IMR-90 (cell line): ENCODE data around the gene NOP10.

Experiments
- FOS ChIP-seq: fragments of 150-350 bp; IDR thresholded peaks from 2 replicates; pipeline ENCODE4 v1.6.1; 2016; ENCODE audit warnings: low read depth, low read length
- POLR2A ChIP-seq: IDR thresholded peaks from 2 replicates; pipeline ENCODE4 v1.6.1; 2012; ENCODE audit warnings: mild to moderate bottlenecking, low read depth, low read length
- RFX5 ChIP-seq: IDR thresholded peaks from 2 replicates; pipeline ENCODE4 v1.8.0; 2012; ENCODE audit warnings: low read depth, mild to moderate bottlenecking, low read length, moderate library complexity
- TF ChIP-seq, protein P1 (sequence below): conservative IDR thresholded peaks from 2 replicates; pipeline ENCODE4 v1.5.1; 2012; ENCODE audit warnings: mild to moderate bottlenecking, low read depth, low read length, improper control_type of control experiment

DNA sequence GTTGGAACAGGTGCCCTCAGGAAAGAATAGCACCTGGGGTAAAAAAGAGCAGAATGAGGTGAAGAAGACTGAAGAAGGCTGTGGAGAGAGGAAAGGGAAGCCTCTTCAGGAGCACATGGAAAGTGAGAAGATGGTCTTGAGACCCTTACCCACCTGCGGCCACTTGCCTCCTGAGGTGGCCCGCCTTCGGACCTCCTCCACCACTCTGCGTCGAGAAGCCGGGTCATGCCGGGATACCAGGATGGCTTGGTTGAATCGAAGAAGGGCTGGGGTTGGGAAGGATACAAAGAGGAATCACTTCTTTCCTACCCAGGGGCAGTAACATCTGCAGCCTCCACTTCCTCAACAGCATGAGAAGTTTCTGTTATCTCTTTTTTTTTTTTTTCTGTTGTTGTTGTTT is 21.1 kb upstream of the NOP10 start:
- no peak for TF ChIP-seq RFX5
- TF ChIP-seq POLR2A, result no peak
- TF ChIP-seq, protein P1, sequence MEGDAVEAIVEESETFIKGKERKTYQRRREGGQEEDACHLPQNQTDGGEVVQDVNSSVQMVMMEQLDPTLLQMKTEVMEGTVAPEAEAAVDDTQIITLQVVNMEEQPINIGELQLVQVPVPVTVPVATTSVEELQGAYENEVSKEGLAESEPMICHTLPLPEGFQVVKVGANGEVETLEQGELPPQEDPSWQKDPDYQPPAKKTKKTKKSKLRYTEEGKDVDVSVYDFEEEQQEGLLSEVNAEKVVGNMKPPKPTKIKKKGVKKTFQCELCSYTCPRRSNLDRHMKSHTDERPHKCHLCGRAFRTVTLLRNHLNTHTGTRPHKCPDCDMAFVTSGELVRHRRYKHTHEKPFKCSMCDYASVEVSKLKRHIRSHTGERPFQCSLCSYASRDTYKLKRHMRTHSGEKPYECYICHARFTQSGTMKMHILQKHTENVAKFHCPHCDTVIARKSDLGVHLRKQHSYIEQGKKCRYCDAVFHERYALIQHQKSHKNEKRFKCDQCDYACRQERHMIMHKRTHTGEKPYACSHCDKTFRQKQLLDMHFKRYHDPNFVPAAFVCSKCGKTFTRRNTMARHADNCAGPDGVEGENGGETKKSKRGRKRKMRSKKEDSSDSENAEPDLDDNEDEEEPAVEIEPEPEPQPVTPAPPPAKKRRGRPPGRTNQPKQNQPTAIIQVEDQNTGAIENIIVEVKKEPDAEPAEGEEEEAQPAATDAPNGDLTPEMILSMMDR, result no peak
- no peak for TF ChIP-seq FOS
